Thoracic aorta (tissue), 2 donors: ENCODE data around the gene MMP24. TPM values are rescaled to one million over a fixed set of nuclear protein-coding genes. Genes with fewer than 3 reads are reported as not detected.

Experiments used
- ATAC-seq: fragments of 150-250 bp; one replicate; pipeline ENCODE4 v1.8.0; 2017; ENCODE audit warnings: low read depth; ENCODE audit not compliant: insufficient number of reproducible peaks, low FRiP score
- DNase-seq: peaks from one replicate; pipeline ENCODE4 v3.0.0-alpha.2; 2020; ENCODE audit warnings: low spot score
- H3K27ac ChIP-seq, 2 donors: fragments of 200-600 bp; sonication (generic); 1 replicate in 1 of 2; 2 replicates in 1 of 2; pipeline ENCODE4 v1.5.1; 2016; ENCODE audit warnings: mild to moderate bottlenecking in 2 of 2, moderate library complexity in 2 of 2
- H3K27me3 ChIP-seq: fragments of 200-600 bp; sonication (generic); replicated peaks from 2 replicates; pipeline ENCODE4 v1.6.0; 2016; ENCODE audit warnings: mild to moderate bottlenecking; ENCODE audit not compliant: insufficient read depth
- H3K36me3 ChIP-seq: fragments of 200-600 bp; sonication (generic); one replicate; pipeline ENCODE4 v1.5.1; 2016
- H3K4me1 ChIP-seq, 2 donors: fragments of 200-600 bp; sonication (generic); 1 replicate in 1 of 2; 2 replicates in 1 of 2; pipeline versions ENCODE4 v1.5.1 to v1.6.0; 2016; ENCODE audit warnings: low read depth in 2 of 2, mild to moderate bottlenecking in 1 of 2; ENCODE audit not compliant: control insufficient read depth in 1 of 2
- H3K4me3 ChIP-seq: fragments of 200-600 bp; sonication (generic); 2 replicates; pipeline ENCODE4 v1.5.1; 2016; ENCODE audit warnings: mild to moderate bottlenecking
- H3K9me3 ChIP-seq: fragments of 200-600 bp; sonication (generic); 2 replicates; pipeline ENCODE4 v1.5.1; 2016
- CTCF ChIP-seq: fragments of 200-600 bp; sonication (generic); IDR thresholded peaks from one replicate; pipeline ENCODE4 v1.5.1; 2019; ENCODE audit warnings: antibody characterized with exemption
- total RNA-seq, 2 donors: library from RNA; depleted of rRNA; stranded (reverse); fragments of >200 nt; gene quantifications; one replicate each; pipeline versions ENCODE4 v1.1.0 to v1.2.3, GENCODE V29; 2016

The MMP24 gene
- total RNA-seq, 2 donors from 2014 or later = 0.27 to 0.71 TPM

GRCh38 chr20:35238735-35239134, 12.2 kb downstream of the MMP24 start:
- ATAC-seq (no peak), DNase-seq (no peak)
- Histone ChIP-seq H3K4me1 (no peaks in the 10 kb centered on the region), H3K4me3 (no peak overlapping the region), H3K36me3 (no peaks in the 10 kb centered on the region), H3K9me3 (no peaks in the 10 kb centered on the region), H3K27ac (no peak overlapping the region), H3K27me3 (no peaks in the 10 kb centered on the region)
- TF ChIP-seq CTCF = no peak

- no peak for ATAC-seq
- H3K36me3 ChIP-seq = no peaks in the 10 kb centered on the region
- no peak overlapping the region for H3K27ac ChIP-seq
- no peak for DNase-seq
- TF ChIP-seq CTCF = no peak
- H3K9me3 ChIP-seq = no peaks in the 10 kb centered on the region
- no peaks in the 10 kb centered on the region for H3K27me3 ChIP-seq
- H3K4me1 ChIP-seq = no peaks in the 10 kb centered on the region
- no peak overlapping the region for H3K4me3 ChIP-seq
Observed at GRCh38 chr20:35240083-35240810, 13.8 kb downstream of the MMP24 start.

- no peak for ATAC-seq
- H3K36me3 ChIP-seq = no peaks in the 10 kb centered on the region
Observed at GRCh38 chr20:35240811-35241293, 14.4 kb downstream of the MMP24 start.

GRCh38 chr20:35243317-35243716, 16.8 kb downstream of the MMP24 start:
- no peak for ATAC-seq
- no peaks in the 10 kb centered on the region for H3K36me3 ChIP-seq
- H3K9me3 ChIP-seq = no peaks in the 10 kb centered on the region
- no peaks in the 10 kb centered on the region for H3K4me1 ChIP-seq
- H3K4me3 ChIP-seq = no peak overlapping the region
- DNase-seq = no peak
- no peaks in the 10 kb centered on the region for H3K27me3 ChIP-seq
- no peak overlapping the region for H3K27ac ChIP-seq
- TF ChIP-seq CTCF = no peak

More at GRCh38 chr20:35240811-35241293, 14.4 kb downstream of the MMP24 start:
- Histone ChIP-seq H3K4me3 (no peak overlapping the region), H3K9me3 (no peaks in the 10 kb centered on the region), H3K27ac (no peak overlapping the region), H3K27me3 (no peaks in the 10 kb centered on the region), H3K4me1 (no peaks in the 10 kb centered on the region)
- TF ChIP-seq CTCF = no peak
- no peak for DNase-seq

GRCh38 chr20:35243986-35244385, 17.5 kb downstream of the MMP24 start:
- no peaks in the 10 kb centered on the region for H3K4me1 ChIP-seq
- no peak for ATAC-seq
- H3K4me3 ChIP-seq = no peak overlapping the region
- H3K9me3 ChIP-seq = no peaks in the 10 kb centered on the region
- no peak for TF ChIP-seq CTCF
- H3K36me3 ChIP-seq = no peaks in the 10 kb centered on the region
- H3K27ac ChIP-seq = no peak overlapping the region
- no peaks in the 10 kb centered on the region for H3K27me3 ChIP-seq
- DNase-seq = no peak
